GM21526 (cell line): ENCODE measurements around the gene PTPRU.
"Not testable (repeated sequence)": the region's sequence is repeated elsewhere in the genome, so short reads cannot be mapped to it uniquely, and the experiment has no call there.

Source experiments
- ATAC-seq: cut with Tn5 transposase; IDR thresholded peaks from one replicate; pipeline ENCODE4 v1.9.1; 2021; ENCODE audit warnings: moderate library complexity; ENCODE audit not compliant: unreplicated experiment, low FRiP score

PTPRU gene

GRCh38 chr1:29218223-29218622, 18.1 kb upstream of the PTPRU start:
- no peak for ATAC-seq

- no peak for ATAC-seq
Measured at GRCh38 chr1:29221296-29221695, 15.0 kb upstream of the PTPRU start.

- not testable (repeated sequence) for ATAC-seq
Measured at GRCh38 chr1:29222260-29222659, 14.1 kb upstream of the PTPRU start.

- ATAC-seq, result no peak
Measured at GRCh38 chr1:29222686-29223085, 13.6 kb upstream of the PTPRU start.

- ATAC-seq, result no peak
Measured at GRCh38 chr1:29223521-29223920, 12.8 kb upstream of the PTPRU start.

GRCh38 chr1:29224356-29224837, 11.9 kb upstream of the PTPRU start:
- no peak for ATAC-seq

GRCh38 chr1:29225361-29225760, 11.0 kb upstream of the PTPRU start:
- ATAC-seq, result no peak

GRCh38 chr1:29227511-29227910, 8.8 kb upstream of the PTPRU start:
- no peak for ATAC-seq

GRCh38 chr1:29230204-29230552, 6.1 kb upstream of the PTPRU start:
- ATAC-seq, result no peak

- ATAC-seq, result peak; percentile 87
Measured at GRCh38 chr1:29230553-29231378, 5.6 kb upstream of the PTPRU start, which contains the start of gene MECR. Gene MECR, minus strand, starts transcription at chr1:29230934. Its CDS starts 28 bp downstream, at chr1:29230906.

- ATAC-seq, result no peak
Measured at GRCh38 chr1:29232387-29232786, 3.9 kb upstream of the PTPRU start.

GRCh38 chr1:29233693-29234092, 2.6 kb upstream of the PTPRU start:
- no peak for ATAC-seq

- ATAC-seq, result no peak
Measured at GRCh38 chr1:29234471-29234870, 1.9 kb upstream of the PTPRU start.

GRCh38 chr1:29234881-29235280, 1.4 kb upstream of the PTPRU start:
- ATAC-seq, result not testable (repeated sequence)

- no peak for ATAC-seq
Measured at GRCh38 chr1:29236712-29237128, 398 bp downstream of the PTPRU start.

GRCh38 chr1:29237129-29237821, 953 bp downstream of the PTPRU start:
- no peak for ATAC-seq

GRCh38 chr1:29237852-29238619, 1.7 kb downstream of the PTPRU start:
- no peak for ATAC-seq

GRCh38 chr1:29238620-29239002, 2.3 kb downstream of the PTPRU start:
- ATAC-seq, result no peak

GRCh38 chr1:29239142-29239541, 2.8 kb downstream of the PTPRU start:
- no peak for ATAC-seq

GRCh38 chr1:29240400-29240837, 4.1 kb downstream of the PTPRU start:
- no peak for ATAC-seq

- no peak for ATAC-seq
Measured at GRCh38 chr1:29240986-29241385, 4.7 kb downstream of the PTPRU start.
